B cell (primary cell): ENCODE results near the gene TSPAN1. TPM values are rescaled to one million over a fixed set of nuclear protein-coding genes. Genes with fewer than 3 reads are reported as not detected.

Source experiments
- ATAC-seq: fragments of 200-7000 bp; cut with Tn5 transposase; one replicate; pipeline ENCODE4 v1.10.0; 2021; ENCODE audit warnings: low read depth, mild to moderate bottlenecking, moderate number of reproducible peaks, moderate library complexity
- CTCF ChIA-PET: fragments of 350-600 bp; sonication (Branson Sonifier 250); formaldehyde crosslinking; loops from one replicate; lab custom pipeline; 2021; ENCODE audit warnings: antibody characterized with exemption, inconsistent platforms; lab: Charles Lee
- POLR2A ChIA-PET: fragments of 350-600 bp; sonication (Branson Sonifier 250); formaldehyde crosslinking; loops from one replicate; lab custom pipeline; 2021; ENCODE audit warnings: antibody characterized with exemption; lab: Charles Lee
- DNase-seq: peaks from one replicate; pipeline ENCODE4 v3.0.0; 2013
- H2AFZ ChIP-seq: 2 replicates; pipeline ENCODE4 v1.6.1; 2012; ENCODE audit warnings: mild to moderate bottlenecking, low read depth, low read length; ENCODE audit not compliant: insufficient read depth, poor library complexity, severe bottlenecking
- H3K27ac ChIP-seq, 2 donors: 1 replicate in 1 of 2; 2 replicates in 1 of 2; pipeline ENCODE4 v1.5.1; 2012 to 2013; ENCODE audit warnings: low read length in 2 of 2, mild to moderate bottlenecking in 2 of 2, moderate library complexity in 1 of 2
- H3K27me3 ChIP-seq, 4 experiments: fragments of 200-600 bp in 1 of 4; sonication (generic) in 1 of 4; replicated peaks in 1 of 4; 1 replicate in 2 of 4; 2 replicates in 2 of 4; pipeline versions ENCODE4 v1.6.1 to v1.7.0; 2013 to 2016; ENCODE audit warnings: low read length in 3 of 4, mild to moderate bottlenecking in 2 of 4, mixed read lengths in 1 of 4, moderate library complexity in 1 of 4; ENCODE audit not compliant: insufficient read depth in 4 of 4, control insufficient read depth in 3 of 4; ENCODE audit errors: control extremely low read depth in 1 of 4
- H3K36me3 ChIP-seq, 2 experiments: replicated peaks in 1 of 2; 1 replicate in 1 of 2; 2 replicates in 1 of 2; pipeline versions ENCODE4 v1.6.1 to v1.7.1; 2013; ENCODE audit warnings: low read length in 1 of 2; ENCODE audit not compliant: insufficient read depth in 2 of 2, control insufficient read depth in 1 of 2; ENCODE audit errors: control extremely low read depth in 1 of 2, extremely low read depth in 1 of 2
- H3K4me1 ChIP-seq, 2 donors: fragments of 200-600 bp in 1 of 2; sonication (generic) in 1 of 2; 1 replicate in 1 of 2; 2 replicates in 1 of 2; pipeline versions ENCODE4 v1.5.1 to v1.6.1; 2013 to 2017; ENCODE audit warnings: low read length in 2 of 2; ENCODE audit not compliant: control insufficient read depth in 2 of 2, insufficient read depth in 2 of 2
- H3K4me2 ChIP-seq: replicated peaks from 2 replicates; pipeline ENCODE3; 2012; ENCODE audit warnings: mild to moderate bottlenecking, low read depth, low read length; ENCODE audit not compliant: poor library complexity, severe bottlenecking
- H3K4me3 ChIP-seq, 5 experiments: fragments of 200-600 bp in 1 of 5; sonication (generic) in 1 of 5; 1 replicate in 3 of 5; 2 replicates in 2 of 5; pipeline versions ENCODE4 v1.5.1 to v1.7.0; 2011 to 2016; ENCODE audit warnings: low read length in 4 of 5, mild to moderate bottlenecking in 4 of 5, low read depth in 2 of 5, control low read depth in 1 of 5, moderate library complexity in 1 of 5; ENCODE audit not compliant: insufficient read depth in 1 of 5; ENCODE audit errors: control extremely low read depth in 1 of 5, extremely low read depth in 1 of 5
- H3K79me2 ChIP-seq: fragments of 200-600 bp; sonication (generic); one replicate; pipeline ENCODE4 v1.6.0; 2016; ENCODE audit warnings: low read length; ENCODE audit not compliant: control insufficient read depth, insufficient read depth
- H3K9ac ChIP-seq: fragments of 200-600 bp; sonication (generic); 2 replicates; pipeline ENCODE4 v1.6.1; 2017; ENCODE audit warnings: mild to moderate bottlenecking, low read length, moderate library complexity
- H3K9me3 ChIP-seq, 3 donors: one replicate each; pipeline versions ENCODE4 v1.6.1 to v1.7.1; 2013; ENCODE audit warnings: low read length in 2 of 3; ENCODE audit not compliant: control insufficient read depth in 2 of 3, insufficient read depth in 1 of 3; ENCODE audit errors: control extremely low read depth in 1 of 3
- H4K20me1 ChIP-seq: 2 replicates; pipeline ENCODE4 v1.6.0; 2012; ENCODE audit warnings: mild to moderate bottlenecking, low read length; ENCODE audit not compliant: insufficient read depth, control insufficient read depth, poor library complexity, severe bottlenecking
- H3K27ac Mint-ChIP-seq: one replicate; pipeline ENCODE4 v1.8.0; 2021; ENCODE audit warnings: mixed read lengths
- H3K27me3 Mint-ChIP-seq: one replicate; pipeline ENCODE4 v1.8.0; 2021; ENCODE audit warnings: mixed read lengths
- H3K4me1 Mint-ChIP-seq: one replicate; pipeline ENCODE4 v1.8.0; 2021; ENCODE audit warnings: mixed read lengths
- H3K4me3 Mint-ChIP-seq: one replicate; pipeline ENCODE4 v1.8.0; 2021; ENCODE audit warnings: mixed read lengths
- H3K9me3 Mint-ChIP-seq: one replicate; pipeline ENCODE4 v1.8.0; 2022; ENCODE audit warnings: mixed read lengths; ENCODE audit not compliant: insufficient read depth
- EZH2 ChIP-seq: IDR thresholded peaks from 2 replicates; pipeline ENCODE4 v1.6.1; 2012; ENCODE audit warnings: borderline replicate concordance, low read depth, mild to moderate bottlenecking, moderate library complexity, low read length; ENCODE audit not compliant: insufficient read depth, poor library complexity, severe bottlenecking
- WGBS: methylation state at CpG from one replicate; pipeline ENCODE4 v1.1.5; 2013; ENCODE audit warnings: missing lambda C conversion rate; ENCODE audit not compliant: insufficient coverage; 5-methylcytosine and 5-hydroxymethylcytosine counted together
- intact Hi-C: fragments of 100-400 bp; cut with micrococcal nuclease; formaldehyde crosslinking; loops from one replicate; pipeline ENCODE4 v1.10.0; 2022
- polyA plus RNA-seq: library from polyadenylated mRNA; depleted of rRNA; stranded (reverse); fragments of >200 nt; gene quantifications from 2 replicates; pipeline ENCODE4 v1.2.3, GENCODE V29; 2012
- total RNA-seq, 2 donors: library from RNA; stranded (reverse); fragments of 120-200 nt in 1 of 2; gene quantifications; 1 replicate in 1 of 2; 2 replicates in 1 of 2; pipeline versions ENCODE4 v1.2.3 to v1.2.4, GENCODE V29; 2013 to 2022
- TF ChIP-seq, protein P1 (sequence below): fragments of 200-600 bp; IDR thresholded peaks from one replicate; pipeline ENCODE4 v1.8.0; 2022; ENCODE audit warnings: antibody characterized with exemption, mild to moderate bottlenecking

Gene TSPAN1
- total and polyA plus RNA-seq, 2 donors (not counting 1 experiment from before 2014, with no cell fraction given): not detected

DNA sequence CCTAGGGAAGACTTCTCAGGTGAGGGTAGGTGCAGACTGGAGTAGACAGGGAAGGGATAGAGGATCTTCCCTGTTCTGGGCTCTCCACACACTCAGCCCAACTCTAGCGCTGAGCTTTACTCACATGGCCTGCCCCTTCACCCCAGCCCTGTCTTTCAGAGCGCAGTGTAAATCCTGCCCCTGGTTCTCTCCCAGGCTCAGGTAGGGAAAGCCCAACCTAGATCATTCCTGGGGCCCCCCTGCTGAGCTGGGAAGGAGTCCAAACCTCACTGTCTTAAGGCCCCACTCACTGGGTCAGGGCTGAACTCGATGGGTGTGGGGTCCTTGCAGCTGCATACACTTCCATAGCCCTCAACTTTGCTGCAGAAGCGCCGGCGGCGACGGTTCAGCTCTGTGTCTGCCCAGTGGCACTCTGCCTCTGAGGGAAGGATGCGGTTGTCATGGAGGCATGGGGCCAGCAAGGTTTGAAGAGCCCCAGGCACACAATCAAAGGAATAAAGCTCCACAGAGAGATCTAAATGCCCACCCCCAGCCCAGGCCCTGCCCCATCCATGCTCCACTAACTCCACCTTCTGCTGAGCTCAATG lies 19.2 kb downstream of the TSPAN1 start:
- H3K9ac ChIP-seq: no peak overlapping the region
- H2AFZ ChIP-seq: no peak overlapping the region
- no peaks in the 10 kb centered on the region for H3K27me3 Mint-ChIP-seq
- peaks cover 0 to 47% of the 10 kb centered on the region in 2 experiments for H3K36me3 ChIP-seq
- H3K4me3 ChIP-seq: no peak overlapping the region
- peaks cover 12 to 19% of the 10 kb centered on the region in 2 donors for H3K4me1 ChIP-seq
- peaks cover 14% of the 10 kb centered on the region for H3K4me1 Mint-ChIP-seq
- H3K9me3 ChIP-seq: no peaks in the 10 kb centered on the region
- H3K27me3 ChIP-seq: no peaks in the 10 kb centered on the region
- no peak overlapping the region for H3K4me3 Mint-ChIP-seq
- no peaks in the 10 kb centered on the region for H4K20me1 ChIP-seq
- intact Hi-C loops: no loop called here
- DNase-seq (no peak), ATAC-seq (no peak)
- no peak overlapping the region for H3K4me2 ChIP-seq
- H3K79me2 ChIP-seq: peaks cover 9% of the 10 kb centered on the region
- ChIA-PET POLR2A (no interaction called here), CTCF (interaction anchor here (0.6 to 1.5 kb wide), 2 partner anchors 30 to 530 kb away, joined by 3 read pairs; no protein-coding TSS in a partner anchor)
- TF ChIP-seq EZH2: no peak
- TF ChIP-seq, protein P1, sequence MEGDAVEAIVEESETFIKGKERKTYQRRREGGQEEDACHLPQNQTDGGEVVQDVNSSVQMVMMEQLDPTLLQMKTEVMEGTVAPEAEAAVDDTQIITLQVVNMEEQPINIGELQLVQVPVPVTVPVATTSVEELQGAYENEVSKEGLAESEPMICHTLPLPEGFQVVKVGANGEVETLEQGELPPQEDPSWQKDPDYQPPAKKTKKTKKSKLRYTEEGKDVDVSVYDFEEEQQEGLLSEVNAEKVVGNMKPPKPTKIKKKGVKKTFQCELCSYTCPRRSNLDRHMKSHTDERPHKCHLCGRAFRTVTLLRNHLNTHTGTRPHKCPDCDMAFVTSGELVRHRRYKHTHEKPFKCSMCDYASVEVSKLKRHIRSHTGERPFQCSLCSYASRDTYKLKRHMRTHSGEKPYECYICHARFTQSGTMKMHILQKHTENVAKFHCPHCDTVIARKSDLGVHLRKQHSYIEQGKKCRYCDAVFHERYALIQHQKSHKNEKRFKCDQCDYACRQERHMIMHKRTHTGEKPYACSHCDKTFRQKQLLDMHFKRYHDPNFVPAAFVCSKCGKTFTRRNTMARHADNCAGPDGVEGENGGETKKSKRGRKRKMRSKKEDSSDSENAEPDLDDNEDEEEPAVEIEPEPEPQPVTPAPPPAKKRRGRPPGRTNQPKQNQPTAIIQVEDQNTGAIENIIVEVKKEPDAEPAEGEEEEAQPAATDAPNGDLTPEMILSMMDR: no peak
- WGBS: 100% methylated on average over 6 of the region's 9 CpGs
- no peak overlapping the region for H3K27ac Mint-ChIP-seq
- H3K9me3 Mint-ChIP-seq: no peaks in the 10 kb centered on the region
- no peak overlapping the region for H3K27ac ChIP-seq

DNA sequence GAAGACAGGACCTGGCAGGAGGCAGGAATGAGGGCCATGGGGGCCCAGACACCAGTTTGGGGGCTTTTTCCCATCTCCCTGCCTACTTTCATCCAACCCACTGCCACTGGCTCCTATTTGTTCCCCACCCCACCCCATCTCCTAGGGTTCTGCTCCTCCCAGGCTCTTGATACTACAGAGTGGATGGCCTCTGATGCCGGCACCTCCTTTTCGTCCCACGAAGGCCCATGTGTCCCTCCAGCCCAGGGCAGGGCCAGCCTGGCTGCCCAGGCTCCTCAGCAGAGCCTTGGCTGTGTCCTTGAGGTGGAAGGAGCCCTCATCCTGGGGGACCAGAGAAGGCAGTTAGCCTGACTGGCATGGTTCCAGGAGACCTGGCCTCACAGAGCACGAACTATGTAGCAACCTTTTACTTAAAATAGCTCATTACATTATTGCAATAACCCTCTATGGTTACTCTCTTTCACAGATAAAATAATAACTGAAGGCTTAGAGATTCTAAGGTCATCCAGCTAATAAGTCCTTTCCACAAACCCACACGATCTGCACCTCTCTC lies 19.8 kb downstream of the TSPAN1 start:
- TF ChIP-seq, protein P1: no peak
- TF ChIP-seq EZH2: no peak
- intact Hi-C loops: loop anchor here (5.0 kb wide), 1 partner anchor 507 kb away; the partner anchor contains the start of genes GPBP1L1 and TMEM69
- ATAC-seq: no peak
- ChIA-PET POLR2A (interaction anchor here (0.6 kb wide), 1 partner anchor 12 kb away, joined by 5 read pairs; no protein-coding TSS in a partner anchor), CTCF (interaction anchor here (0.6 to 1.5 kb wide), 2 partner anchors 29 to 531 kb away, joined by 3 read pairs; no protein-coding TSS in a partner anchor)
- H3K4me2 ChIP-seq: no peak overlapping the region
- H4K20me1 ChIP-seq: no peaks in the 10 kb centered on the region
- H3K4me1 ChIP-seq: peaks cover 12 to 22% of the 10 kb centered on the region in 2 donors
- H3K36me3 ChIP-seq: peaks cover 0 to 40% of the 10 kb centered on the region in 2 experiments
- H3K27me3 ChIP-seq: no peaks in the 10 kb centered on the region
- H3K4me3 ChIP-seq: no peak overlapping the region
- peaks cover 9% of the 10 kb centered on the region for H3K79me2 ChIP-seq
- H3K4me3 Mint-ChIP-seq: no peak overlapping the region
- H3K9ac ChIP-seq: no peak overlapping the region
- H3K27ac ChIP-seq: no peak overlapping the region
- no peaks in the 10 kb centered on the region for H3K9me3 Mint-ChIP-seq
- H3K9me3 ChIP-seq: no peaks in the 10 kb centered on the region
- DNase-seq: no peak
- no peak overlapping the region for H3K27ac Mint-ChIP-seq
- 97% methylated on average over 4 of the region's 5 CpGs for WGBS
- no peak overlapping the region for H2AFZ ChIP-seq
- no peaks in the 10 kb centered on the region for H3K27me3 Mint-ChIP-seq
- peaks cover 17% of the 10 kb centered on the region for H3K4me1 Mint-ChIP-seq
